ENCODE data around the gene ACER1. TPM values are rescaled to one million over a fixed set of nuclear protein-coding genes. Genes with fewer than 3 reads are reported as not detected.

The ACER1 gene
- total and polyA plus RNA-seq, 7 donors: not detected

DNA sequence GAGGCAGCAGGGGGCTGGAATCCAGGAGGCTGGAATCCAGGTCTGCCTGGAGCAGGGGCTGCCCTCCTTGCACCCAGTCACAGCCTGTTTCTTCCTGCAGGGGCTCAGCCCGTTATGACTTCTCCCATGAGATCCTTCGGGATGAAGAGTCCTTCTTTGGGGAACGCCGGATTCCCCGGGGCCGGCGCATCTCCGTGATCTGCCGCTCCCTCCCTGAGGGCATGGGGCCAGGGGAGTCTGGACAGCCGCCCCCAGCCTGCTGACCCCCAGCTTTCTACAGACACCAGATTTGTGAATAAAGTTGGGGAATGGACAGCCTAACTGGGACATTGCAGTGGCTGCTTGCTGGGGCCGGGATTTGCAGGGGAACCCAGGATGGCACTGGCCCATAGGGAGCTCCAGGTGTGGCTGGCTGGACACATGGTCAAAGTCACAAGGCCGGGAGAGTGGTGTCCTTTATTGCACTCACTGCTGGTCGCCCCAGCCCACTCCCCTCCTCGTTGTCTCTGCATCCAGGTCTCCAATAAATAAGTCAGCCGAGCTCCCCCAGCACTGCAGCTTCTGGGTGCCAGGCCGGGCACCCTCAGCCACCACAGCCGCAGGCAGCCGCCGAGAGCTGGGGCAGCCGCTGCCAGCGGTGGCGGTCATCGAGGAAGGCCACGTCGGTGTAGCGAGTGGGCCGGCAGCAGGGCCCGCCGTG, 41.4 kb upstream of the ACER1 start:
- H3K27me3 ChIP-seq (ENCODE audit: insufficient read depth in 3 of 3, low read length in 2 of 3): no peaks in the 10 kb centered on the region
- WGBS, 3 donors: 81 to 87% (median 85%) methylated on average over 29 of the region's 29 CpGs
- H3K27ac ChIP-seq: no peak overlapping the region
- intact Hi-C loops (cut with DNase I): loop anchor here (5.0 to 10.0 kb wide), 3 partner anchors 47 to 690 kb away; partner anchors contain the start of genes KHSRP (in 2 of the 2), HSD11B1L (in 1 of the 2) and MICOS13 (in 1 of the 2)
- no peaks in the 10 kb centered on the region for H3K9me3 ChIP-seq
- no peak overlapping the region for H3K4me3 ChIP-seq
- TF ChIP-seq, protein P1, sequence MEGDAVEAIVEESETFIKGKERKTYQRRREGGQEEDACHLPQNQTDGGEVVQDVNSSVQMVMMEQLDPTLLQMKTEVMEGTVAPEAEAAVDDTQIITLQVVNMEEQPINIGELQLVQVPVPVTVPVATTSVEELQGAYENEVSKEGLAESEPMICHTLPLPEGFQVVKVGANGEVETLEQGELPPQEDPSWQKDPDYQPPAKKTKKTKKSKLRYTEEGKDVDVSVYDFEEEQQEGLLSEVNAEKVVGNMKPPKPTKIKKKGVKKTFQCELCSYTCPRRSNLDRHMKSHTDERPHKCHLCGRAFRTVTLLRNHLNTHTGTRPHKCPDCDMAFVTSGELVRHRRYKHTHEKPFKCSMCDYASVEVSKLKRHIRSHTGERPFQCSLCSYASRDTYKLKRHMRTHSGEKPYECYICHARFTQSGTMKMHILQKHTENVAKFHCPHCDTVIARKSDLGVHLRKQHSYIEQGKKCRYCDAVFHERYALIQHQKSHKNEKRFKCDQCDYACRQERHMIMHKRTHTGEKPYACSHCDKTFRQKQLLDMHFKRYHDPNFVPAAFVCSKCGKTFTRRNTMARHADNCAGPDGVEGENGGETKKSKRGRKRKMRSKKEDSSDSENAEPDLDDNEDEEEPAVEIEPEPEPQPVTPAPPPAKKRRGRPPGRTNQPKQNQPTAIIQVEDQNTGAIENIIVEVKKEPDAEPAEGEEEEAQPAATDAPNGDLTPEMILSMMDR (IDR thresholded peaks at IDR 0.05): no peak
- DNase-seq: no peak
- H3K36me3 ChIP-seq (ENCODE audit: insufficient read depth in 1 of 2, low read depth in 1 of 2): peaks cover 0 to 25% of the 10 kb centered on the region in 2 donors
- peaks cover 5% of the 10 kb centered on the region for H3K4me1 ChIP-seq
- no peak for ATAC-seq

DNA sequence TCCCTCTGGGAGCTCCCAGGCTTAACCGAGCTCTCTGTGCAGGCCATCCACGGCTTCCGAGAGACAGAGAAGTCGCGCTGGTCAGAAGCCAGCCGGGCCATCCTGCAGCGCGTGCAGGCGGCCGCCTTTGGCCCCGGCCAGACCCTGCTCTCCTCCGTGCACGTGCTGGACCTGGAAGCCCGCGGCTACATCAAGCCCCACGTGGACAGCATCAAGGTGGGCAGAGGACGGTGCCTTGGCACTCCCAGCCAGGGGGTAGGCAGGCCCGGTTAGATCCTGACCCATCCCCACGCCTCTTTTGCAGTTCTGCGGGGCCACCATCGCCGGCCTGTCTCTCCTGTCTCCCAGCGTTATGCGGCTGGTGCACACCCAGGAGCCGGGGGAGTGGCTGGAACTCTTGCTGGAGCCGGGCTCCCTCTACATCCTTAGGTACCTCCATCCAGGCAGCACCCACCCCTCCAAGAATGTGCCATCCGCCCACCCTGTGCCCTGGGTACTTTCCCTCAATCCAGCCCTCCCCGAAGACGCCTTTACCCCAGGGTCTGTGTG, 40.8 kb upstream of the ACER1 start:
- H3K27me3 ChIP-seq (ENCODE audit: insufficient read depth in 3 of 3, low read length in 2 of 3): no peaks in the 10 kb centered on the region
- TF ChIP-seq, protein P1 (IDR thresholded peaks at IDR 0.05): no peak
- DNase-seq (no peak), ATAC-seq (no peak)
- peak overlapping the region; percentile 90 for H3K4me3 ChIP-seq
- H3K4me1 ChIP-seq: peaks cover 5% of the 10 kb centered on the region
- peaks cover 0 to 20% of the 10 kb centered on the region in 2 donors for H3K36me3 ChIP-seq (ENCODE audit: insufficient read depth in 1 of 2, low read depth in 1 of 2)
- peak overlapping the region; percentile 41 for H3K27ac ChIP-seq
- H3K9me3 ChIP-seq: no peaks in the 10 kb centered on the region
- WGBS, 3 donors: 63 to 70% (median 69%) methylated on average over 29 of the region's 29 CpGs
- intact Hi-C loops (cut with DNase I): loop anchor here in 1 of 2 donors (10.0 kb wide), 2 partner anchors 371 to 689 kb away; partner anchors contain the start of genes HSD11B1L and MICOS13

DNA sequence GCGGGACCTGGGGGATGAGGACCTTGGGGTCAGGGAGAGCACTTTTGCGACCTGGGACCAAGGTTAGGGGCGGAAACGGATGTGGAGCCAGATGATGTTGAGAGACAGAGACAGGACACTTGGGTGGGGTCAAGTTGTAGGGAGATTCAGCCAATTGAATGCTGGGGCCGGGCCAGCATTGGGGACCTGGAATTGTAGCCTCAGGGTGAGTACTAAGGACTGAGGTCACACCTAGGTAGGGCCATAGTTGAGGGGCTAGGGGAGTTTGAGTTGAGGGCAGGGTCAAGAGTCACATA, 40.3 kb upstream of the ACER1 start:
- Histone ChIP-seq H3K9me3 (no peaks in the 10 kb centered on the region), H3K27me3 (ENCODE audit: insufficient read depth in 3 of 3, low read length in 2 of 3) (no peaks in the 10 kb centered on the region), H3K4me1 (peaks cover 5% of the 10 kb centered on the region), H3K4me3 (peak overlapping the region; percentile 90), H3K36me3 (ENCODE audit: insufficient read depth in 1 of 2, low read depth in 1 of 2) (peaks cover 0 to 20% of the 10 kb centered on the region in 2 donors), H3K27ac (peak overlapping the region; percentile 41)
- intact Hi-C loops (cut with DNase I): loop anchor here in 1 of 2 donors (1.0 to 10.0 kb wide), 3 partner anchors 20 to 689 kb away; partner anchors contain the start of genes GTF2F1, HSD11B1L and MICOS13
- 35 to 47% (median 36%) methylated on average over 5 of the region's 5 CpGs for WGBS, 3 donors
- TF ChIP-seq, protein P1 (IDR thresholded peaks at IDR 0.05): no peak
- no peak for ATAC-seq
- no peak for DNase-seq

DNA sequence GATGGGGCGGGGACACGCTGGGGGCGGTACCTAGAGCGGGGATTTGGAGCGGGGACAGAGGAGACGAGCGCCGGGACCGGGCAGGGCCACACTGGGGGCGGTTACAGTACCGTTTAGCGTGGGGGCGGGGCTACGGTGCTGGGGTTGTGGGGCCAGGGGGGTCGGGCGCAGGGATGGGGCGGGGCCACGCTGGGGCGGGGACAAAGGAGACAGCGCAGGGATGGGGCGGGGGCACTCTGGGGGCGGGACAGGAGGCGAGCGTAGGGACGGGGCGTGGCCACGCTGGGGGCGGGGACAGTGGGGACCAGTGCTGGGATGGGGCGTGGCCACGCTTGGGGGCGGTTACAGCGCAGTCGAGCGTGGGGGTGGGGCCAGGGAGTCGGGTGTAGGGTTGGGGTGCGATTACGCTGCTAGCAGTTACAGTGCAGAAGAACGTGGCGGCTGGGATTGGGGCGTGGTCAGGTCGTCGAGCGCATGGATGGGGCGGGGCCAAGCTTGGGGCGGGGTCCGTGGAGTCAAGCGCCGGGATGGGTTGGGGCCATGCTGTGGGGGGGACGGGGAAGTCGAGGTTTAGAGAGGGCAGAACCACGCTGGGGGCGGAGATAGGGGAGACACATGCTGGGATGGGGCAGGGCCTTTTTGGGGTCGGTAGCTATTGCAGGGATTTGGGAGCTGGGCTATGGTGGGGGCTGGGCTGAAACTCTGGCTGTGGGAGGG, 39.8 kb upstream of the ACER1 start:
- intact Hi-C loops (cut with DNase I): loop anchor here in 1 of 2 donors (1.0 to 10.0 kb wide), 3 partner anchors 20 to 688 kb away; partner anchors contain the start of genes GTF2F1, HSD11B1L and MICOS13
- Histone ChIP-seq H3K4me1 (peaks cover 4% of the 10 kb centered on the region), H3K27me3 (ENCODE audit: insufficient read depth in 3 of 3, low read length in 2 of 3) (no peaks in the 10 kb centered on the region), H3K36me3 (ENCODE audit: insufficient read depth in 1 of 2, low read depth in 1 of 2) (peaks cover 0 to 24% of the 10 kb centered on the region in 2 donors), H3K9me3 (no peaks in the 10 kb centered on the region), H3K27ac (peak overlapping the region; percentile 98), H3K4me3 (peak overlapping the region; percentile 90)
- WGBS, 3 donors: 1 to 2% (median 1%) methylated on average over 39 to 53 of the region's 53 CpGs
- peak; percentile 99 for DNase-seq
- ATAC-seq: peak; percentile 86 to 88 (median 88)
- TF ChIP-seq, protein P1 (IDR thresholded peaks at IDR 0.05): no peak

All from psoas muscle (tissue), 8 donors.